COLO829 (cell line): ENCODE measurements around the gene ABHD14A.
A peak's percentile ranks its signal among the peaks of the same experiment; 100 is the strongest.

ENCODE experiments used
- DNase-seq: peaks from one replicate; pipeline ENCODE4 v3.0.0; 2012; ENCODE audit warnings: low spot score

The ABHD14A gene

GRCh38 chr3:51941463-51941797 lies 33.4 kb upstream of the ABHD14A start:
- DNase-seq = no peak

- peak; percentile 100 for DNase-seq
Observed at GRCh38 chr3:51941798-51942602, 32.9 kb upstream of the ABHD14A start, which contains the start of the genes PARP3 and RRP9. PARP3 (plus strand) TSS chr3:51942363; CDS start chr3:51943356, 993 bp downstream. RRP9 (minus strand) TSS chr3:51941904; CDS start chr3:51941867, 37 bp downstream.

- DNase-seq = peak; percentile 79
Observed at GRCh38 chr3:51942603-51943450, 32.0 kb upstream of the ABHD14A start.

GRCh38 chr3:51943451-51944391 lies 31.1 kb upstream of the ABHD14A start:
- DNase-seq = no peak

DNA sequence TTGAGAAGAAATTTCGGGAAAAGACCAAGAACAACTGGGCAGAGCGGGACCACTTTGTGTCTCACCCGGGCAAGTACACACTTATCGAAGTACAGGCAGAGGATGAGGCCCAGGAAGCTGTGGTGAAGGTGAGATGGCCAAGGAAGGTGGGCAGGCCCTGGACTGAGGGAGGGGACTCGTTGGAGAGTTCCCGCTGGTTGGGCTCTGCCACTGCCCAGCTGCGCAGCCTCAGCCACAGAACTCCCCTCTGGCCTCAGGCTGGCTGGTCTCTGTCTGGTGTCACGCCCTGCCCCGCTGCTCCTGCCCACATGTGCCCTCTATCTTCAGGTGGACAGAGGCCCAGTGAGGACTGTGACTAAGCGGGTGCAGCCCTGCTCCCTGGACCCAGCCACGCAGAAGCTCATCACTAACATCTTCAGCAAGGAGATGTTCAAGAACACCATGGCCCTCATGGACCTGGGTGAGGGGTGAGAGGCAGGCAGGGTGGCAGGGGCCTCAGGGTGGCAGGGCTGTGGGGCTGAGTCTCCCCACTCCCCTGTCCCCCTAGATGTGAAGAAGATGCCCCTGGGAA lies 30.3 kb upstream of the ABHD14A start:
- DNase-seq = no peak

DNA sequence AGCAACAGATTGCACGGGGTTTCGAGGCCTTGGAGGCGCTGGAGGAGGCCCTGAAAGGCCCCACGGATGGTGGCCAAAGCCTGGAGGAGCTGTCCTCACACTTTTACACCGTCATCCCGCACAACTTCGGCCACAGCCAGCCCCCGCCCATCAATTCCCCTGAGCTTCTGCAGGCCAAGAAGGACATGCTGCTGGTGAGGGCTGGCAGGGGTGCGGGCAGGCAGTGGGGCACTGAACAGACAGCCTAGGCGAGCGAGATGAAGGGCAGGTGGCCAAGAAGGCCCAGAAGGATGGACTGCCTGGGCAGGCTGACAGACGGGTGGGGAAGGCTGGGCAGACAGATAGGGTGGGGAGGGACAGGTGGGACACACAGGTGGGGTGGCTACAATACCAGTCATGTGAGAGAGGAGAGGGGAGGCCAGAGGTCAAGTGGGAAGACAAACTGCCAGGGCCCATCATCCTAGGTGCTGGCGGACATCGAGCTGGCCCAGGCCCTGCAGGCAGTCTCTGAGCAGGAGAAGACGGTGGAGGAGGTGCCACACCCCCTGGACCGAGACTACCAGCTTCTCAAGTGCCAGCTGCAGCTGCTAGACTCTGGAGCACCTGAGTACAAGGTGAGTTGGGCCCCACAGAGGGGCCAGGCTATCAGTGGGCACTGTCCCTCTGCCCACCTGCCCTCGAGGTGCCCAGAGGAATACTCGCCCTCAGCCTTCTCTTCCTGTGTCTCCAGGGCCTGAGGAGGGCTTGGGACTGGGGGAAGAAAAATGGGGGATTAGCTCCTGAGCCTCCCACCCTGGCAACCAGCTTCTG lies 29.6 kb upstream of the ABHD14A start:
- DNase-seq = no peak

DNA sequence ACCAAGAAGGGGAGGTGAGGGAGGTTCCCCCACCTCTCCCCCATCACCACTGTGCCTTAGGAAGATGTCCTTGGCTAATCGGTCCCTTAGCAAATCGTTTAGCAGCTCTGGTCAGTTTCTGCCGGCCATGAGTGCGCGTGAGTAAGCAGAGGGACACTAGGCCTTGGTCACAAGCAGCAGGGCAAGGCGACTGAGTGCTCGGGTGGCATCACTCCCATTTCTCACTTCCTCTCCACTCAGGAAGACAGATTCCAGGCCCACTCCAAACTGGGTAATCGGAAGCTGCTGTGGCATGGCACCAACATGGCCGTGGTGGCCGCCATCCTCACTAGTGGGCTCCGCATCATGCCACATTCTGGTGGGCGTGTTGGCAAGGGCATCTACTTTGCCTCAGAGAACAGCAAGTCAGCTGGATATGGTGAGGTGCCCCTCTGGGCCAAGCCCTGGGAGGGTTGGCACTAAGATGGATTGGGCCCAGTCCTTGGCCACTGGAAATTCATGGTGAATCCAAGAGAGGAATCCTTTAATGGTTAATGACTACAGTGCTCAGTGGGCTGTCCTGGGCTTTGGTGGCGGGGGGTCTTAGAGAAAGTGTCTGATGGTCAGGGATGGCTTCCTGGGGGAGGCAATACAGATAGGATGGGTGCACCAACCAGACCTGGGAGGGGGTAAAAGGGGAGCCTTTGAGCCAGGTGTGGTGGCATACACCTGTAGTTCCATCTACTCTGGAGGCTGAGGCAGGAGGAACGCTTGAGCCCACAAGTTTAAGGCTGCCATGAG lies 28.7 kb upstream of the ABHD14A start:
- DNase-seq = no peak

DNA sequence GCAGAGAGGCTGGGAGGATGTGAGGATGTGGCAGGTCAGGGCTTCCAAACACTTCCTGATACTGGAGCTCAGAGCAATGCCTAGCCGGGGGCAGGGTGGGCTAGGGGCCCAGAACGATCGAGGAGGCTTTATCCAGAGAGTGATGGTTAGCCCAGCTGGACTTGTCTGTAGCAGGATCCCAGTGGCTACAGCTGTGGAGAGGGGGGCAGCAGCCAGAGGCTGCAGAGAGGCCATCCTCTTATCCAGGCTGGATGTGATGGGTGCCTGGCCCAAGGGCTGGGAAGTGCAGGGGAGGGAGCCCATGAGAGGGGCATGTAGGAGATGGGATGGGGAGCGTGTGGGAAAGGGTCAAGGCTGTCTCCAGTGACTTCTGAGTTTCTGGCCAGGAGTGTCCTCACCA lies 28.1 kb upstream of the ABHD14A start:
- no peak for DNase-seq

- no peak for DNase-seq
Observed at GRCh38 chr3:51947215-51947900, 27.5 kb upstream of the ABHD14A start.

DNA sequence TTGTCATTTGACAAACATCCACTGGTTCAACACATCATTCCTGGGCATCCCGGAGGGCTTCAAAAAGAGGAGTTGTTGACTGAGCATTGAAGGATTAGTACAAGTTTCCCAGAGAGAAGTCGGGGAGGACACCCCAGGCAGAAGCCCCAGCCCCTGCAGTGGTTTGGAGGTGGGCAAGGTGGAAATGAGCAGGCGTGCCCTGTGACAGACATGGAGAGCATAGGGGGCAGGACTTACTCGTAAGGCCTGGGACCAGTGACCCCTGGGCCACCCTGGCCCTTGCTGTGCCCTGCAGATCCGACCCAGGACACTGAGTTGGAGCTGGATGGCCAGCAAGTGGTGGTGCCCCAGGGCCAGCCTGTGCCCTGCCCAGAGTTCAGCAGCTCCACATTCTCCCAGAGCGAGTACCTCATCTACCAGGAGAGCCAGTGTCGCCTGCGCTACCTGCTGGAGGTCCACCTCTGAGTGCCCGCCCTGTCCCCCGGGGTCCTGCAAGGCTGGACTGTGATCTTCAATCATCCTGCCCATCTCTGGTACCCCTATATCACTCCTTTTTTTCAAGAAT lies 26.8 kb upstream of the ABHD14A start:
- DNase-seq = no peak

DNA sequence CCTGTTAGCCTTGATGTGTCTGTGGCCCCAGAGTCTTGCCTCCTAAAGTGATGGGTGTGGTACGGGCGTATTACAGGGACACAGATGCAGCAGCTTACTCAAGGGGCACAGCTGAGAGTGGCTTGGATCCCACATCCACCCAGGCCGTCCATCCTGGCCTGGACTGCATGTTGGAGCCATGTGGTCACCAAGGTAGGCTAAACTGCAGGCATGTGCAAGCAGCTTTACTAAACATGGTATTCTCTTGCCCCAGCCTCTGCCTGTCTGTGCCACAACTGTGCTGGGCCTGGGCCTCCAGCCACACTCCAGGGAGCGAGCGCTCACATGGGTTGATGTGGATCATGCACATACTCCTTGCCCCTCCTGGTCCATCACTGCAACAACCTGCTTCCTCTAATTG lies 25.7 kb upstream of the ABHD14A start:
- no peak for DNase-seq

- DNase-seq = no peak
Observed at GRCh38 chr3:51950899-51951298, 24.0 kb upstream of the ABHD14A start.

GRCh38 chr3:51953445-51953844 lies 21.4 kb upstream of the ABHD14A start:
- DNase-seq = no peak

- no peak for DNase-seq
Observed at GRCh38 chr3:51954105-51954504, 20.8 kb upstream of the ABHD14A start.

DNA sequence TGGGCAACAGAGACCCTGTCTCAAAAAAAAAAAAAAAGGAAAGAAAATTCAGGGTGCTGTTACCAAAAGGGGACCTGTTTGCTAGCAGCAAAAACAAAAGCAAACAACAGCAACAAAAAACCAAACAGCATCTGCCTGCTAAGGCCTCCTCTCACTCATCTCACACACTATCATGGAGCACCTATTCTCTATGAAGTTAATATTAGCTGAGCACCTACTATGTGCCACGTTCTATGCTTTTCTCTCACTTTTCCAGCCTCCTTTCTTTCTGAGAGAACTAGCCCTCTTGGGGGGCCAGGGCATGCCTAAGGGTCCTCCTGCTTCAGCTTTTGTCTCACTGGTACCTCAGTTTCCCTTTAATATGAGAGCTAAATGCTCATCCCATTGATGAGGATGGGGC lies 20.2 kb upstream of the ABHD14A start:
- DNase-seq = no peak

- DNase-seq = no peak
Observed at GRCh38 chr3:51955175-51955892, 19.5 kb upstream of the ABHD14A start, which contains the start of gene GPR62. GPR62 (plus strand) TSS chr3:51955381; CDS start chr3:51955653, 272 bp downstream.

DNA sequence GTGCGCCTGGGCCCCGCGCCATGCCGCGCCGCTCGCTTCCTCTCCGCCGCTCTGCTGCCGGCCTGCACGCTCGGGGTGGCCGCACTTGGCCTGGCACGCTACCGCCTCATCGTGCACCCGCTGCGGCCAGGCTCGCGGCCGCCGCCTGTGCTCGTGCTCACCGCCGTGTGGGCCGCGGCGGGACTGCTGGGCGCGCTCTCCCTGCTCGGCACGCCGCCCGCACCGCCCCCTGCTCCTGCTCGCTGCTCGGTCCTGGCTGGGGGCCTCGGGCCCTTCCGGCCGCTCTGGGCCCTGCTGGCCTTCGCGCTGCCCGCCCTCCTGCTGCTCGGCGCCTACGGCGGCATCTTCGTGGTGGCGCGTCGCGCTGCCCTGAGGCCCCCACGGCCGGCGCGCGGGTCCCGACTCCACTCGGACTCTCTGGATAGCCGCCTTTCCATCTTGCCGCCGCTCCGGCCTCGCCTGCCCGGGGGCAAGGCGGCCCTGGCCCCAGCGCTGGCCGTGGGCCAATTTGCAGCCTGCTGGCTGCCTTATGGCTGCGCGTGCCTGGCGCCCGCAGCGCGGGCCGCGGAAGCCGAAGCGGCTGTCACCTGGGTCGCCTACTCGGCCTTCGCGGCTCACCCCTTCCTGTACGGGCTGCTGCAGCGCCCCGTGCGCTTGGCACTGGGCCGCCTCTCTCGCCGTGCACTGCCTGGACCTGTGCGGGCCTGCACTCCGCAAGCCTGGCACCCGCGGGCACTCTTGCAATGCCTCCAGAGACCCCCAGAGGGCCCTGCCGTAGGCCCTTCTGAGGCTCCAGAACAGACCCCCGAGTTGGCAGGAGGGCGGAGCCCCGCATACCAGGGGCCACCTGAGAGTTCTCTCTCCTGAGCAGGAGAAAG lies 18.7 kb upstream of the ABHD14A start:
- DNase-seq = no peak
